Activated CD8-positive, alpha-beta T cell treated with anti-CD3 and anti-CD28 coated beads for 36 hours (primary cell): Measurements from ENCODE around the gene FNTB. TPM values are rescaled to one million over a fixed set of nuclear protein-coding genes. Genes with fewer than 3 reads are reported as not detected.
"Not testable (repeated sequence)": the region's sequence is repeated elsewhere in the genome, so short reads cannot be mapped to it uniquely, and the experiment has no call there.

Experiments used
- ATAC-seq: fragments of 200-7000 bp; cut with Tn5 transposase; one replicate; pipeline ENCODE4 v1.10.0; 2021; ENCODE audit warnings: mild to moderate bottlenecking, moderate library complexity
- CTCF ChIA-PET: fragments of 350-600 bp; sonication (Branson Sonifier 250); formaldehyde crosslinking; loops from one replicate; lab custom pipeline; 2021; ENCODE audit warnings: antibody characterized with exemption; lab: Charles Lee
- POLR2A ChIA-PET: fragments of 350-600 bp; sonication (Branson Sonifier 250); formaldehyde crosslinking; loops from one replicate; lab custom pipeline; 2021; ENCODE audit warnings: antibody characterized with exemption; lab: Charles Lee
- DNase-seq: peaks from one replicate; pipeline ENCODE4 v3.0.0-alpha.2; 2020
- H3K27ac Mint-ChIP-seq: one replicate; pipeline ENCODE4 v1.8.0; 2021; ENCODE audit warnings: mild to moderate bottlenecking, mixed read lengths
- H3K27me3 Mint-ChIP-seq: one replicate; pipeline ENCODE4 v1.8.0; 2021; ENCODE audit warnings: mixed read lengths
- H3K36me3 Mint-ChIP-seq: one replicate; pipeline ENCODE4 v1.8.0; 2021; ENCODE audit warnings: low read depth, mixed read lengths
- H3K4me1 Mint-ChIP-seq: one replicate; pipeline ENCODE4 v1.8.0; 2021; ENCODE audit warnings: low read depth, mixed read lengths
- H3K4me3 Mint-ChIP-seq: one replicate; pipeline ENCODE4 v1.8.0; 2021; ENCODE audit warnings: mild to moderate bottlenecking, moderate library complexity, mixed read lengths
- H3K9me3 Mint-ChIP-seq: one replicate; pipeline ENCODE4 v1.8.0; 2021; ENCODE audit warnings: mixed read lengths
- CTCF ChIP-seq: fragments of 200-600 bp; IDR thresholded peaks from one replicate; pipeline ENCODE4 v1.8.0; 2022; ENCODE audit warnings: antibody characterized with exemption, mild to moderate bottlenecking
- intact Hi-C: fragments of 100-400 bp; cut with micrococcal nuclease; formaldehyde crosslinking; loops from one replicate; pipeline ENCODE4 v1.10.0; 2022
- total RNA-seq, 2 experiments: library from RNA; stranded (reverse); gene quantifications; one replicate each; pipeline ENCODE4 v1.2.3, GENCODE V29; 2021

The FNTB gene
- total RNA-seq, 2 experiments from 2014 or later: 18.8 to 23.5 TPM

- Mint-ChIP-seq H3K4me3 (no peak overlapping the region), H3K36me3 (peaks cover 21% of the 10 kb centered on the region), H3K4me1 (no peaks in the 10 kb centered on the region), H3K9me3 (no peaks in the 10 kb centered on the region), H3K27ac (no peak overlapping the region), H3K27me3 (no peaks in the 10 kb centered on the region)
- CTCF ChIA-PET: interaction anchor here (0.6 to 2.1 kb wide), 2 partner anchors 9 to 27 kb away, joined by 4 to 7 read pairs; no protein-coding TSS in a partner anchor
- no peak for ATAC-seq
- intact Hi-C loops: no loop called here
- TF ChIP-seq CTCF: no peak
- POLR2A ChIA-PET: interaction anchor here (0.7 to 0.9 kb wide), 2 partner anchors 20 to 45 kb away, joined by 3 to 6 read pairs; no protein-coding TSS in a partner anchor
- no peak for DNase-seq
Measured at GRCh38 chr14:65028937-65029336, 42.2 kb downstream of the FNTB start.

- intact Hi-C loops, H3K27ac Mint-ChIP-seq, POLR2A ChIA-PET, H3K4me3 Mint-ChIP-seq, H3K27me3 Mint-ChIP-seq, H3K9me3 Mint-ChIP-seq, ATAC-seq, DNase-seq, H3K4me1 Mint-ChIP-seq: not testable (repeated sequence)
- H3K36me3 Mint-ChIP-seq: peaks cover 23% of the 10 kb centered on the region
- CTCF ChIA-PET: interaction anchor here (1.0 to 2.1 kb wide), 2 partner anchors 12 to 50 kb away, joined by 4 to 7 read pairs; no protein-coding TSS in a partner anchor
Measured at GRCh38 chr14:65031321-65031720, 44.6 kb downstream of the FNTB start.

GRCh38 chr14:65032319-65032718 lies 45.6 kb downstream of the FNTB start:
- H3K27ac Mint-ChIP-seq: no peak overlapping the region
- intact Hi-C loops: no loop called here
- H3K4me1 Mint-ChIP-seq: no peaks in the 10 kb centered on the region
- no peaks in the 10 kb centered on the region for H3K9me3 Mint-ChIP-seq
- H3K4me3 Mint-ChIP-seq: no peak overlapping the region
- TF ChIP-seq CTCF: no peak
- DNase-seq (no peak), ATAC-seq (no peak)
- H3K36me3 Mint-ChIP-seq: peaks cover 21% of the 10 kb centered on the region
- POLR2A ChIA-PET: interaction anchor here (0.7 kb wide), 1 partner anchor 9 kb away, joined by 3 read pairs; no protein-coding TSS in a partner anchor
- CTCF ChIA-PET: no interaction called here
- H3K27me3 Mint-ChIP-seq: no peaks in the 10 kb centered on the region

- Mint-ChIP-seq H3K27ac (no peak overlapping the region), H3K36me3 (peaks cover 21% of the 10 kb centered on the region), H3K9me3 (no peaks in the 10 kb centered on the region), H3K4me3 (no peak overlapping the region), H3K27me3 (no peaks in the 10 kb centered on the region), H3K4me1 (no peaks in the 10 kb centered on the region)
- DNase-seq (no peak), ATAC-seq (no peak)
- intact Hi-C loops: no loop called here
- POLR2A ChIA-PET: no interaction called here
- CTCF ChIA-PET: no interaction called here
- no peak for TF ChIP-seq CTCF
Measured at GRCh38 chr14:65033181-65033580, 46.5 kb downstream of the FNTB start.

- intact Hi-C loops: no loop called here
- no peak overlapping the region for H3K27ac Mint-ChIP-seq
- no peak for ATAC-seq
- peaks cover 23% of the 10 kb centered on the region for H3K36me3 Mint-ChIP-seq
- ChIA-PET CTCF (no interaction called here), POLR2A (interaction anchor here (0.5 kb wide), 1 partner anchor 22 kb away, joined by 3 read pairs; no protein-coding TSS in a partner anchor)
- no peaks in the 10 kb centered on the region for H3K4me1 Mint-ChIP-seq
- no peaks in the 10 kb centered on the region for H3K9me3 Mint-ChIP-seq
- DNase-seq: no peak
- H3K27me3 Mint-ChIP-seq: no peaks in the 10 kb centered on the region
- no peak for TF ChIP-seq CTCF
- H3K4me3 Mint-ChIP-seq: no peak overlapping the region
Measured at GRCh38 chr14:65034021-65034420, 47.3 kb downstream of the FNTB start.
